Fibroblast of the aortic adventitia (primary cell): ENCODE data around the gene PIP4P1. TPM values are rescaled to one million over a fixed set of nuclear protein-coding genes. Genes with fewer than 3 reads are reported as not detected.
A peak's percentile ranks its signal among the peaks of the same experiment; 100 is the strongest.
"Not testable (repeated sequence)": the region's sequence is repeated elsewhere in the genome, so short reads cannot be mapped to it uniquely, and the experiment has no call there.

Experiments
- DNase-seq: peaks from one replicate; pipeline ENCODE4 v3.0.0-alpha.2; 2010; ENCODE audit warnings: low read depth
- H3K4me3 ChIP-seq: 2 replicates; pipeline ENCODE4 v1.5.1; 2011; ENCODE audit warnings: low read depth, mild to moderate bottlenecking, control low read depth, low read length, moderate library complexity
- total RNA-seq: library from RNA; depleted of rRNA; stranded (reverse); fragments of >200 nt; gene quantifications from 2 replicates; pipeline ENCODE4 v1.2.3, GENCODE V29; 2012; ENCODE audit warnings: low replicate concordance
- TF ChIP-seq, protein P1 (sequence below): IDR thresholded peaks from 2 replicates; pipeline ENCODE4 v1.5.1; 2011; ENCODE audit warnings: mild to moderate bottlenecking, low read length, control low read depth, inconsistent platforms; ENCODE audit not compliant: insufficient read depth

The PIP4P1 gene
- total RNA-seq, result 23.7 and 25.3 TPM in 2 replicates

DNA sequence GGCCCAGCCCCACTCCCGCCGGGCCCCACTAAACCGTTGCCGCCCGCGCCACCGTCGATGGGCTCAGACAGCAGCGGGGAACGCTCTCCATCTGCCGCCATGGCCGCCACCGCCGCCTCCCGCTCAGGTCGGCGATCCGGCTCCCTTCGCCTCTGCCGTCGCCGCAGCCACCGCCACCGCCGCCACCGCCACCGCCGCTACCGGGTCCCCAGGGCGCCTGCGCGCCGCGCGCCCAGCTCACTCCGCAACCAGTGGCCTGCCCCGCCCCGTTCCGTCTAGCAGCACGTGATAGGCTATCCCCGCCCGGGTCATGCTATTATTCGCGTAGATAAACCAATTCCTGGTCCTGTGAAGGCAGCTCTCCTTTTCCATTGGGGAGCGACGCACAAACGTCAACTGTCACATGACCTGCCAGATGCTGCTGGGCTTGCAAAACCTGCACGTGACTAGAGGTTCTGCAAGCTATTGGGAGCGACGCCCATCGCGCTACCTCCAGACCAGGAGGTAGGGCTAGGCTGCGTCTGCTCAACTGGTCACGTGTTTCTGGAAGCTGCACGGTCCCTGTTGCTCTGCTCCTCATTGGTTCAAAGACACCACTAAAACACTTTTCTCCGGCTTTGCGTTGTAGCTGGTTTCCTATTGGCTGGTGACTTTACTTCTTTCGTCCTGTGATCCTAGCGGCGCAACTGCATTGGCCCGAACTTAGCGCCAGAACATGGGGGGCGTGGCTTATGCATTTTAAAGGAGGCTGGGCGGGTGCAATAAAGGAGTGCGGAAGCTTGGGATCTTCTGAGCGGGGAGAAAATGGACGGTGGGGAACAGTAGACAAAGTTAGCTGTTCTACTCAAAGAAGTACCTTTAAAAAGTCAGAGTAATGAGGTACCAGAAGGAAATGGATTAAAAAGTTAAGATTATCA is at the start of gene PIP4P1:
Gene PIP4P1 (minus strand): TSS at position 210 of the 917 bp plus-strand sequence. CDS start 109 bp downstream, at position 101.
- TF ChIP-seq, protein P1, sequence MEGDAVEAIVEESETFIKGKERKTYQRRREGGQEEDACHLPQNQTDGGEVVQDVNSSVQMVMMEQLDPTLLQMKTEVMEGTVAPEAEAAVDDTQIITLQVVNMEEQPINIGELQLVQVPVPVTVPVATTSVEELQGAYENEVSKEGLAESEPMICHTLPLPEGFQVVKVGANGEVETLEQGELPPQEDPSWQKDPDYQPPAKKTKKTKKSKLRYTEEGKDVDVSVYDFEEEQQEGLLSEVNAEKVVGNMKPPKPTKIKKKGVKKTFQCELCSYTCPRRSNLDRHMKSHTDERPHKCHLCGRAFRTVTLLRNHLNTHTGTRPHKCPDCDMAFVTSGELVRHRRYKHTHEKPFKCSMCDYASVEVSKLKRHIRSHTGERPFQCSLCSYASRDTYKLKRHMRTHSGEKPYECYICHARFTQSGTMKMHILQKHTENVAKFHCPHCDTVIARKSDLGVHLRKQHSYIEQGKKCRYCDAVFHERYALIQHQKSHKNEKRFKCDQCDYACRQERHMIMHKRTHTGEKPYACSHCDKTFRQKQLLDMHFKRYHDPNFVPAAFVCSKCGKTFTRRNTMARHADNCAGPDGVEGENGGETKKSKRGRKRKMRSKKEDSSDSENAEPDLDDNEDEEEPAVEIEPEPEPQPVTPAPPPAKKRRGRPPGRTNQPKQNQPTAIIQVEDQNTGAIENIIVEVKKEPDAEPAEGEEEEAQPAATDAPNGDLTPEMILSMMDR, result no peak
- DNase-seq, result peak; percentile 100
- H3K4me3 ChIP-seq, result peak within 1 kb of the TSS; percentile 99

DNA sequence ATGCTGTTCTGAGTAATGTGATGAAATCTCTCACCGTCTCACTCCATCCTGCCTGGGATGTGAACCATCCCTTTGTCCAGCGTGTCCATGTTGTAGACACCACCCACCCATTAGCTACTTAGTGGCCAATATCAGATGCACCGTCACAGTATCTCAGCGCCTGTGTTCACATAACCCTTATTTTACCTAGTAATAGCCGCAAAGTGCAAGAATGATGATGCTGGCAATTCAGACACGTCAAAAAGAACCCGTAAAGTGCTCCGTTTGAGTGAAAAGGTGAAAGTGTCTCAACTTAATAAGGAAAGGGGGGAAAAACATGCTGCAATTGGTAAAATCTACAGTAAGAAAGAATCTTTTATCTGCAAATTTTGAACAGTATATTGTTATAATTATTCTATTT is 47.1 kb upstream of the PIP4P1 start:
- no peak for DNase-seq
- TF ChIP-seq, protein P1, result no peak
- H3K4me3 ChIP-seq, result no peak overlapping the region

DNA sequence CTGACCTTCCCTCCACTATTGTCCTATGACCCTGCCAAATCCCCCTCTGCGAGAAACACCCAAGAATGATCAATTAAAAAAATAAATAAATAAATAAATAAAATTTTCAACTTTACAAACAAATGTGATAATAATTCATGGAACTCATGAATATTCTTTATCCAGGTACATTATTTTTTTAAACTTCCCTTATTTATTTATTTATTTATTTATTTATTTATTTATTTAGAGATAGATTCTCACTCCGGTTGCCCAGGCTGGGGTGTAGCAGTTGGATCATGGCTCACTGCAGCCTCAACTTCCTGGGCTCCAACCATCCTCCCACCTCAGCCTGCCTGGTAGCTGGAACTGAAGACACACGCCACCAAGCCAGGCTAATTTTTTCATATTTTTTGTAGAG is 46.3 kb upstream of the PIP4P1 start:
- H3K4me3 ChIP-seq, DNase-seq: not testable (repeated sequence)

DNA sequence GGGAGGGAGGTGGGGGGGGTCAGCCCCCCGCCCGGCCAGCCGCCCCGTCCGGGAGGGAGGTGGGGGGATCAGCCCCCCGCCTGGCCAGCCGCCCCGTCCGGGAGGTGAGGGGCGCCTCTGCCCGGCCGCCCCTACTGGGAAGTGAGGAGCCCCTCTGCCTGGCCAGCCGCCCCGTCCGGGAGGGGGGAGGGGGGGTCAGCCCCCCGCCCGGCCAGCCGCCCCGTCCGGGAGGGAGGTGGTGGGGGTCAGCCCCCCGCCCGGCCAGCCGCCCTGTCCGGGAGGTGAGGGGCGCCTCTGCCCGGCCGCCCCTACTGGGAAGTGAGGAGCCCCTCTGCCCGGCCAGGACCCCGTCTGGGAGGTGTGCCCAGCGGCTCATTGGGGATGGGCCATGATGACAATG is 45.5 kb upstream of the PIP4P1 start:
- not testable (repeated sequence) for DNase-seq, H3K4me3 ChIP-seq

DNA sequence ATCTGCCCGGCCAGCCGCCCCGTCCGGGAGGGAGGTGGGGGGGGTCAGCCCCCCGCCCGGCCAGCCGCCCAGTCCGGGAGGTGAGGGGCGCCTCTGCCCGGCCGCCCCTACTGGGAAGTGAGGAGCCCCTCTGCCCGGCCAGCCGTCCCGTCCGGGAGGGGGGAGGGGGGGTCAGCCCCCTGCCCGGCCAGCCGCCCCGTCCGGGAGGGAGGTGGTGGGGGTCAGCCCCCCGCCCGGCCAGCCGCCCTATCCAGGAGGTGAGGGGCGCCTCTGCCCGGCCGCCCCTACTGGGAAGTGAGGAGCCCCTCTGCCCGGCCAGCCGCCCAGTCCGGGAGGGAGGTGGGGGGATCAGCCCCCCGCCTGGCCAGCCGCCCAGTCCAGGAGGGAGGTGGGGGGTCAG is 45.0 kb upstream of the PIP4P1 start:
- not testable (repeated sequence) for H3K4me3 ChIP-seq, DNase-seq

DNA sequence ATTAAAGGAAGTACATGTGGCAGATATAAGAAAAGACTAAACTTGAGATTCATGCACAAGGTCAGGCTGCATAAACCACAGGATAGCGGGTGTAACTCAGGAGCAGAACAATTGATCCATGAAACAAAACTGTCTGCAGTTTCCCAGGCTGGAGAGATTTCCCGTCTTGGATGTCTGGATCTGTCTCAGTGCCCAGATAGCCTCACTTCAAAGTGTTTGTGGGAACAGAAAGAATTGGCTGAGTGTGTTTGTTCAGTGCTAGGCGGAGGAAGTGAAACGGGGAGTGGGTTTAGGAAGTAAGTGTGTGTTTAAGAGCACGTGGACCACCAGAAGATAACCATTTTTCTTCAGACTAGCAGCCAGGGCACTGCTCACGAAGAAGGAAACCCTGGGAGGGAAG is 42.7 kb upstream of the PIP4P1 start:
- TF ChIP-seq, protein P1, result no peak
- no peak overlapping the region for H3K4me3 ChIP-seq

DNA sequence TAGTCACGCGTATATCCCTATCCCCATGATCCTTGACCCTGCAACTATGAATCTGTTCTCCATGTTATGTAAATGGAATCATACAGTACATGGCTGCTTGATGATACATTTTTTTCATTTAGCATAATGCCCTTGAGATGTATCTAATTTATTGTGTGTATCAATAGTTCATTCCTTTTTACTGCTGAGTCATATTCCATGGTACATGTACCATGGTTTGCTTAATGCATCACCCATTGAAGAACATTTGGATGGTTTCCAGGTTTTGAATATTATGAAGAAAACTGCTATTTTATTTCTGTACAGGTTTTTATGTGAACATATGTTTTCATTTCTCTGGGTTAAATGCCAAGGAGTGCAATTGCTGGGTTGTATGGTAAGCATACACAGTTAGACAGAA is 40.1 kb upstream of the PIP4P1 start:
- TF ChIP-seq, protein P1, result no peak
- no peak overlapping the region for H3K4me3 ChIP-seq
- DNase-seq, result peak; percentile 61

More for the DNA sequence above, 42.7 kb upstream of the PIP4P1 start:
- no peak for DNase-seq

DNA sequence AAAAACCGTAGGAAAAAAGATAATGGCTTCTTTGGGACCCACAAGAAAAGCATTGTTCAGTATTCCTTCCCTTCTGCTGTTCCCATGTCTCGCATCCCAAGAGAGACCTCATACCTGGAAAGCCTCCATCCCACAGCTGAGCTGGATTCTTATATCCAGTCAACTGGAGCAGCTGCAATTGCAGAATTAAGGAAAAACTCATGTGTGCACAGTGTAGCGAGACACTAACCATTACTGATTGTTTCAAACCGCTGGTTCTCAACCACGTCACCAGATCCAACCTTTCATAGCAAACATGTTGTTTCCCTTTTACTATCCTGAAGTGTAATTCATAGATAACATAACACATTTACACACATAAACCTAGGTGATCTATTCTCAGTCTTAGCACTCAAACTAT is 38.6 kb upstream of the PIP4P1 start:
- no peak overlapping the region for H3K4me3 ChIP-seq
- TF ChIP-seq, protein P1, result no peak
- DNase-seq, result no peak
